GM19099 (cell line): ENCODE data around the gene CYSRT1.
A peak's percentile ranks its signal among the peaks of the same experiment; 100 is the strongest.

Source experiments
- POLR2A ChIP-seq: IDR thresholded peaks from 3 replicates; pipeline ENCODE4 v1.6.1; 2011; ENCODE audit warnings: low read depth; ENCODE audit not compliant: insufficient read length; ENCODE audit errors: extremely low read depth

Gene CYSRT1

GRCh38 chr9:137242269-137243203 lies 17.6 kb downstream of the CYSRT1 start:
- no peak for TF ChIP-seq POLR2A

- peak; percentile 52 for TF ChIP-seq POLR2A
Measured at GRCh38 chr9:137243626-137244485, 18.9 kb downstream of the CYSRT1 start.

GRCh38 chr9:137244486-137245449 lies 19.8 kb downstream of the CYSRT1 start:
- no peak for TF ChIP-seq POLR2A

- no peak for TF ChIP-seq POLR2A
Measured at GRCh38 chr9:137245450-137246421, 20.8 kb downstream of the CYSRT1 start.

GRCh38 chr9:137247135-137247915 lies 22.4 kb downstream of the CYSRT1 start:
- TF ChIP-seq POLR2A = no peak

GRCh38 chr9:137247916-137248175 lies 22.9 kb downstream of the CYSRT1 start:
- no peak for TF ChIP-seq POLR2A

- TF ChIP-seq POLR2A = no peak
Measured at GRCh38 chr9:137250329-137251193, 25.6 kb downstream of the CYSRT1 start.

GRCh38 chr9:137251194-137251461 lies 26.2 kb downstream of the CYSRT1 start, which contains the start of gene STPG3:
Gene STPG3 (plus strand): TSS chr9:137251286. CDS start chr9:137251287, 1 bp downstream.
- TF ChIP-seq POLR2A = no peak

- no peak for TF ChIP-seq POLR2A
Measured at GRCh38 chr9:137251490-137252268, 26.7 kb downstream of the CYSRT1 start.

GRCh38 chr9:137252555-137253506 lies 27.9 kb downstream of the CYSRT1 start:
- TF ChIP-seq POLR2A = no peak
